GM12891 (cell line): Measurements from ENCODE around the gene ZNF441. TPM values are rescaled to one million over a fixed set of nuclear protein-coding genes. Genes with fewer than 3 reads are reported as not detected.

Experiments
- DNase-seq: peaks from one replicate; pipeline ENCODE4 v3.0.0; 2011; ENCODE audit warnings: low spot score; ENCODE audit not compliant: insufficient read length
- FAIRE-seq: peaks from 2 replicates; lab custom pipeline; 2011; peaks lifted over from hg19 to GRCh38; lab: Jason Lieb, UNC
- PAX5 ChIP-seq: IDR thresholded peaks from 2 replicates; pipeline ENCODE4 v1.6.1; 2011; ENCODE audit warnings: low read length, moderate library complexity, mild to moderate bottlenecking; ENCODE audit not compliant: insufficient read depth, severe bottlenecking
- POLR2A ChIP-seq: IDR thresholded peaks from 2 replicates; pipeline ENCODE4 v1.6.1; 2011; ENCODE audit warnings: low read depth, low read length, control low read depth
- POLR2AphosphoS5 ChIP-seq: IDR thresholded peaks from 2 replicates; pipeline ENCODE4 v1.6.1; 2011; ENCODE audit warnings: low read depth, low read length, control low read depth
- POU2F2 ChIP-seq: IDR thresholded peaks from 2 replicates; pipeline ENCODE4 v1.6.1; 2011; ENCODE audit warnings: low read depth, mild to moderate bottlenecking, control low read depth, low read length, moderate library complexity
- SPI1 ChIP-seq: IDR thresholded peaks from 2 replicates; pipeline ENCODE4 v1.6.1; 2011; ENCODE audit warnings: low read depth, low read length, control low read depth
- TAF1 ChIP-seq: IDR thresholded peaks from 2 replicates; pipeline ENCODE4 v1.6.1; 2011; ENCODE audit warnings: low read depth, low read length, control low read depth
- polyA plus RNA-seq: library from polyadenylated mRNA; unstranded; fragments of >200 nt; gene quantifications from one replicate; pipeline ENCODE4 v1.2.1, GENCODE V29; 2012; ENCODE audit warnings: low read depth, missing spikeins, inconsistent platforms; ENCODE audit not compliant: missing spikeins

The ZNF441 gene
- polyA plus RNA-seq, result 2.7 TPM

DNA sequence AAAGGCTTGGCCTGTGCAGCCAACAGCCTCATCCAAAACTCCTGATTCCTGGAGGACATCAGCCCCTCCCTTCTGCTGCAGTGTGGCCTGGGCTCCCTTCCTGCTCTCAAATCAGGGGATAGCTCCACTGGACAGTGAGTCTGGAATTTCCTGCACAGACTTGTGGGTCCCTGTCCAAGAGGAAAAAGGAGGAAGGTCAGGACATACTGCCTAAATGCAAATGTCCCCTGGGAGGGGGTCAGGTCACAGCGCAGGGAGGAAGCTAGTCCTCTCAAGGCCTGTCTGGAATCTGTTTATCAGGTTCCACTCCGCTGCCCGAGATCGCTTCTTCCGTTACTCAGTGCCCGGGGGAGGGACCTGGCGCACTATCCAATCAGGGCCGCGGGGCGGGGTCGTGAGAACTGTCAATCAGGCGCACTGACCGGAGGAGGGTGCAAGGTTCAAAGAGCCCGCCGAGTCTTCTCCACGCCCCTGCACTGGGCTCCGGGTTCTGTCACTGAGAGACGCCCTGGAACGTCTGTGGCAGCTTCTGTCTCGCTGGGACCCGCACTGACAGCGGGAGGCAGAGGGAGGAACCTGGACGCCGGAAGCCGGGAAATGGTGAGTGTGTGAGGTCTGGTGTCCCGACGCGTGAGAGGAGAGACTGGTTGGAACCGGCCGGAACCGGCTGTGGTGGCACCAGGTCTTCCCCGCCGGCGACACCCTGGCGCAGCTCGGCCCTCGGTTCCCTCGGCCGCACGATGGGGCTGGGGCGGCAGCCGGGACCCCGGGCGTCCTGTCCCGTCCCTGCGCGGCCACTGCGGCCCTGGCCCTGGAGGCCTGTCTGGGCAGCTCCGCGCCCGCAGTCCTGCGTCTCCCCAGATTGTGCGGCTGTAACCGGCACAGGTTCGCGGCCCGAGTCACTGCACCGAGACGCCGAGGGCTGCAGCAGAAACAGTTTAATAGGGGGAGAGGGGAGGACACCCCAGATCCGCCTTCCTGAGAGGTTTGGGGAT lies at the start of gene ZNF441:
ZNF441 (plus strand) TSS at position 404 of the 995 bp plus-strand sequence; CDS start at position 598, 194 bp downstream.
- DNase-seq (peak; percentile 76), FAIRE-seq (peak; percentile 74)

DNA sequence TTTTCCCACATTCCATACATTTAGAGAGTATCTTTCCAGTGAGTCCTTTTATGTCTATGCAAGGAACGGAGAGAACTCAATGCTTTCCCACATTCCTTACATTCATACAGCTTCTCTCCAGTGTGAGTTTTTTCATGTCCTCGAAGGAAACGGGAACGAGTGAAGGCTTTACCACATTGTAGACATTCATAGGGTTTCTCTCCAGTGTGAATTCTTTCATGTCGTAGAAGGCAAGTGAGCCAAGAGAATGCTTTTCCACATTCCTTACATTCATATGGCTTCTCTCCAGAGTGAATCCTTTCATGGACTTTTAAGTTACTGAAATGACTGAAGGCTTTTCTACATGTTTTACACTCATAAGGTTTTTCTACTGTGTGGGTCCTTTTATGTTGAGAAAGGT lies 45.1 kb upstream of the ZNF441 start:
- no peak for DNase-seq
- no peak for FAIRE-seq
- TF ChIP-seq POLR2AphosphoS5, result no peak
- TF ChIP-seq POU2F2, result no peak
- TF ChIP-seq SPI1, result no peak
- TF ChIP-seq POLR2A, result no peak
- TF ChIP-seq PAX5, result no peak
- no peak for TF ChIP-seq TAF1

More for the DNA sequence above, at the start of gene ZNF441:
- peak; percentile 98 for TF ChIP-seq PAX5
- TF ChIP-seq POLR2AphosphoS5, result no peak
- TF ChIP-seq TAF1, result peak; percentile 22
- TF ChIP-seq POLR2A, result peak; percentile 44; the same call in 1 of the 2 replicates
- TF ChIP-seq POU2F2, result 0 out of 2 replicates have a peak, but pooled peaks have one; percentile 11
- TF ChIP-seq SPI1, result 0 out of 2 replicates have a peak, but pooled peaks have one; percentile 4

DNA sequence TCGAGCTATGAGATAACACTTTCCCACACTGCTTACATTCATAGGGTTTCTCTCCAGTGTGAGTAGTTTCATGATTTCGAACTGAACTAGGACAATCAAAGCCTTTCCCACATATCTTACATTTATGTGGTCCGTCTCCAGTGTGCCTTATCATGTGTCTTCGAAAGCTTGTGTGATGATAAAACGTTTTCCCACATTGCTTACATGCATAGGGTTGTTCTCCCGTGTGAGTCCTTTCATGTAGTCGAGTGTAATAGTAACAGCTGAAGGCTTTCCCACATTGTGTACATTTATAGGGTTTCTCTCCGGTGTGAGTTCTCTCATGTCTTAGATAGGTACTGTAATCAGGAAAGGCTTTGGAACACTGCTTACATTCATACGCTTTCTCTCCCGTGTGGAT lies 44.4 kb upstream of the ZNF441 start:
- no peak for FAIRE-seq
- DNase-seq, result no peak
- TF ChIP-seq TAF1 (no peak), SPI1 (no peak), POU2F2 (no peak), POLR2AphosphoS5 (no peak), POLR2A (no peak)

DNA sequence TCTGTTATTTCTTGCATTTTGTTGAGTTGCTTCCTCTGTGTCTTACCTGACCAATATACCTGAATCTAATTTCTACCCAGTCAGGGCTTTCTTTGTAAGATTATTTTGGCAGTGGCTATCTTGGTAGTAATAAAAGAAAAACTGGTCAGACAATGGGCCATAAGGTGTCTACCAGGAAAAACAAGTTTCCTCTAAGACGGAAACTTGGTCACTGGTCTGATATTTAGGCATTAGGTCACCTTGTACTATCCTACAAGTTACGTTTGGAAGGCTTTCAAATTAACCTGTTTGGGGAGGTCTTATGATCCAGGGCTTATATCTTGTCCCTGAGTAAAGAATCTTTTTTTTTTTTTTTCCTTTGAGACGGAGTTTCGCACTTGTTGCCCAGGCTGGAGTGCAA lies 37.2 kb upstream of the ZNF441 start:
- no peak for DNase-seq
- TF ChIP-seq SPI1, result no peak
- TF ChIP-seq PAX5, result no peak
- no peak for FAIRE-seq

DNA sequence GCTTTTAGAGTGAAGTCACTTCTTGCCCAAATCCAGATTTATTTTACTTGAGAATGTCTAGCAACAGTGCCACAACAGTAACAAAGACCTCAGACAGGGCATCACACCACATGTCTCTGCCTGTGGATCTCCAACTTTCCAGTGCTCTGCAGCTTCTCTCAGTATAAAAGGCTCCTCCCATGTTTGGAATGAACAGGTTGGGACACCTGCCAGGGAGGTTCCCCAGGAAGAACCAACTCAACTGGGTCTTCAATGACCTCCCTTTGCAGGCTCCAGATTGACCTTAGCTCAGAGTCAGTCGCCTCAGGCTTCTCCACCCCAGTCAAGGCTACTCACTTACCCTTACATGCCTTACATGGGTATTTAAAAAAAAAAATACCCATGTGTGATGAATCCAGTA lies 31.4 kb upstream of the ZNF441 start:
- TF ChIP-seq SPI1 (no peak), POU2F2 (no peak), POLR2AphosphoS5 (no peak), TAF1 (no peak), POLR2A (no peak), PAX5 (no peak)
- FAIRE-seq, result no peak
- no peak for DNase-seq

DNA sequence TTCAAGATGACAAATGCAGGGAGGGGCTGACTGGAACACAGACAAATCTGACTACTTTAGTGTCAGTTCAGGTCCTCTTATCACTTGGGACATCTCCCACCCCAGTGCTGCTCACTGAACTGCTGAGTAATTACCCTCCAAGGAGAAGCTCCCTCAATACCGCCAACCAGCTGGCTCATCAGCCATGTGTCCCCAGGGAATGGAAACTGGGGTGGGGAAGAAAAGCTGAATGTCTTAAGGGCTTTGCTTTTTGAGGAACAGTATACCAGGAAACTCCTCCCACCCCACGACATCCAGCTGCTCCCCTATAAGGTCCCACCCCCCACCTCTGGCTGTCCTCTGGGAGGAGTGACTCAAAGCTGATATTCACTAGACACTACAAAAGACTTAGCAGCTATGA lies 30.1 kb upstream of the ZNF441 start:
- TF ChIP-seq PAX5 (no peak), SPI1 (no peak), POLR2AphosphoS5 (no peak), TAF1 (no peak), POU2F2 (no peak), POLR2A (no peak)
- FAIRE-seq, result peak; percentile 23

DNA sequence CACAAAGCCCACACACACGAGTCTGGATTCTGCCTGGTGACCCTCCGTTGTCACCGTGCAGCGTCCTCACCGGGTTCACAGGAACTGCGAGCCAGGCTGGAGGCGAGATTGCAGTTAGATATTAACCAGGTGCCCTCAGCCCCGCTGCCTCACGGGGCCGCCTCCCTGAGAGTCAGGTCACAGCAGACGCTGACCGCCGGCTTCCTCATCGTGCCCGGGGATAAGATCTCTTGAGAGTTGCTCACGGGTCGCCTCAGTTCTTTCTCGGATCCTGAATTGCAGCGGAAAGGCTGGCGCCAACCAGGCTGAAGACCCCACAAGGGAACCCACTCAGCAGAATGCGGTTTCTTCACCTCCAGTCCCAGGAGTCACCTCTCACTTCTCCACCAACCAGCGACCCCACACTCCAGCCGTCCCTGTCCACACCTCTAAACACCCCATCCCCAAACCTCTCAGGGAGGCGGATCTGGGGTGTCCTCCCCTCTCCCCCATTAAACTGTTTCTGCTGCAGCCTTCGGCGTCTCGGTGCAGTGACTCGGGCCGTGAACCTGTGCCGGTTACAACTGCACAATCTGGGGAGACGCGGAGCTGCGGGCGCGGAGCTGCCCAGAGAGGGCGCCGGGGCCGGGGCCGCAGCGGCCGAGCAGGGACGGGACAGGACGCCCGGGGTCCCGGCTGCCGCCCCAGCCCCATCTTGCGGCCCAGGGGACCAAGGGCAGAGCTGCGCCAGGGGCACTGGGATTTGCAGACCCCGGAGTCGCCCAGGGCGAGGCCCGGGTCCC lies 28.6 kb upstream of the ZNF441 start:
- DNase-seq (peak; percentile 24), FAIRE-seq (peak; percentile 23)
- TF ChIP-seq POLR2AphosphoS5, result no peak
- no peak for TF ChIP-seq SPI1
- no peak for TF ChIP-seq TAF1
- no peak for TF ChIP-seq PAX5
- TF ChIP-seq POU2F2, result no peak
- TF ChIP-seq POLR2A, result no peak

More for the DNA sequence above, 30.1 kb upstream of the ZNF441 start:
- DNase-seq, result peak; percentile 22

DNA sequence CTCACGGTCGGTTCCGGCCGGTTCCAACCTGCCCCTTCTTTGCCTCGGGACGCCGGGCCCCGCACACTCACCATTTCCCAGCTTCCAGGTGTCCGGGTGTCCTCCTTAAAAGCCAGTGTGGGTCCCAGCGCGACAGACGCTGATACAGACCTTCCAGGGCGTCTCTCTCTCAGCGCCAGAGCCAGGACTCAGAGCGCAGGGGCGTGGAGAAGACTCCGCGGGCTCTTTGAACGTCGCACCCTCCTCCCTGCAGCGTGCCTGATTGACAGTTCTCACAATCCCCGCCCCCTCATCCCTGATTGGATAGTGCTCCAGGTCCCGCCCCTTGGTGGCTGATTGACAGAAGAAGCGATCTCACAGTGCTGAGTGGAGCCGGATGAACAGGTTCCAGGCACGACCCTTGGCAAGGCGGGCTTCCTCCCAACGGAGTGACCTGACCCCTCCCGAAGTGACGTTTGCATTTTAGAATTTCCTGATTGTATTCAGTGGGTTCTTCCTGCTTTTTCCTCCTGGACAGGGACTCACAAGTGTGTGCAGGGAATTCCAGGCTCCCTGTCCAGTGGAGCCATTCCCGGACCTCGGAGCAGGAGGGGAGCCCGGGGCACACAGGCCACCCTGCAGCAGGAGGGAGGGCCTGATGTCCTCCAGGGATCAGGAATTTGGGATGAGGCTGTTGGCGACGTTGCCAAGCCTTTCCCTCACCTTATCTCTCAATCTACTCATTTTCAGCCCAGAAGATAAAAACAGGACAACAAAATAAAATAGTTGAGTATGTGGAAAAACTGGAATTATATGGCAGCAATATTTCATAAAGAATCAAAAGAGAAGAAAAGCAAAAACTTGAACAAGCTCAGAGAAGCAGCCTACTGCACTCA lies 27.8 kb upstream of the ZNF441 start, which contains the start of gene ZNF823:
ZNF823 (minus strand) TSS at position 201 of the 875 bp plus-strand sequence; CDS start at position 74, 127 bp downstream.
- DNase-seq, result peak; percentile 80
- peak; percentile 97 for FAIRE-seq
- TF ChIP-seq PAX5 (no peak), POU2F2 (no peak), POLR2AphosphoS5 (no peak), SPI1 (no peak), TAF1 (no peak), POLR2A (no peak)
